NB4 (cell line): ENCODE data around the gene PDCD1LG2.
"Not testable (repeated sequence)": the region's sequence is repeated elsewhere in the genome, so short reads cannot be mapped to it uniquely, and the experiment has no call there.

Experiments used
- DNase-seq: peaks from one replicate; pipeline ENCODE4 v3.0.0; 2010; ENCODE audit warnings: low read depth
- H3K4me3 ChIP-seq: one replicate; pipeline ENCODE4 v1.5.1; 2011; ENCODE audit warnings: mild to moderate bottlenecking, low read depth, low read length, moderate library complexity
- CTCF ChIP-seq: IDR thresholded peaks from one replicate; pipeline ENCODE4 v1.5.1; 2012; ENCODE audit warnings: low read depth, low read length
- MAX ChIP-seq: IDR thresholded peaks from 2 replicates; pipeline ENCODE4 v1.6.1; 2011; ENCODE audit warnings: low read depth, low read length
- MYC ChIP-seq: IDR thresholded peaks from 2 replicates; pipeline ENCODE4 v1.6.1; 2011; ENCODE audit warnings: low read depth, low read length
- POLR2A ChIP-seq: IDR thresholded peaks from 2 replicates; pipeline ENCODE4 v1.6.1; 2011; ENCODE audit warnings: mild to moderate bottlenecking; ENCODE audit not compliant: insufficient read length; ENCODE audit errors: extremely low read depth

PDCD1LG2 gene

GRCh38 chr9:5492965-5493678 lies 17.2 kb upstream of the PDCD1LG2 start:
- no peak overlapping the region for H3K4me3 ChIP-seq
- DNase-seq: no peak
- no peak for TF ChIP-seq MAX

- TF ChIP-seq MYC (no peak), MAX (no peak), CTCF (no peak), POLR2A (no peak)
- H3K4me3 ChIP-seq: no peak overlapping the region
- peak; percentile 72 for DNase-seq
Measured at GRCh38 chr9:5493679-5494511, 16.4 kb upstream of the PDCD1LG2 start.

GRCh38 chr9:5494765-5495164 lies 15.6 kb upstream of the PDCD1LG2 start:
- not testable (repeated sequence) for H3K4me3 ChIP-seq, DNase-seq

- TF ChIP-seq CTCF (no peak), MYC (no peak), MAX (no peak)
- H3K4me3 ChIP-seq: no peak overlapping the region
- DNase-seq: no peak
Measured at GRCh38 chr9:5499157-5499556, 11.2 kb upstream of the PDCD1LG2 start.

- no peak overlapping the region for H3K4me3 ChIP-seq
- DNase-seq: no peak
Measured at GRCh38 chr9:5499889-5500398, 10.4 kb upstream of the PDCD1LG2 start.

GRCh38 chr9:5500441-5501235 lies 9.7 kb upstream of the PDCD1LG2 start:
- TF ChIP-seq POLR2A (no peak), MAX (no peak), MYC (no peak), CTCF (no peak)
- no peak overlapping the region for H3K4me3 ChIP-seq
- no peak for DNase-seq

More at GRCh38 chr9:5499889-5500398, 10.4 kb upstream of the PDCD1LG2 start:
- no peak for TF ChIP-seq MAX
- TF ChIP-seq CTCF: no peak
- TF ChIP-seq POLR2A: no peak
- TF ChIP-seq MYC: no peak
